GM12878 (cell line): ENCODE results near the gene ADGRL2. TPM values are rescaled to one million over a fixed set of nuclear protein-coding genes. Genes with fewer than 3 reads are reported as not detected.

Source experiments
- ATAC-seq: fragments of 200-7000 bp; cut with Tn5 transposase; 3 replicates; pipeline ENCODE4 v1.9.1; 2020; ENCODE audit warnings: mild to moderate bottlenecking, moderate library complexity
- BruUV-seq: library from RNA; stranded (reverse); fragments of 400-500 nt; replicated peaks from 2 replicates; lab custom pipeline; 2021; lab: Mats Ljungman, UMichigan
- CTCF ChIA-PET: fragments of 300-600 bp; sonication (Branson Sonifier 250); formaldehyde crosslinking; extraction: SDS; loops from one replicate; lab custom pipeline; 2021; ENCODE audit warnings: inconsistent platforms; lab: Yijun Ruan, JAX
- POLR2A ChIA-PET: fragments of 350-600 bp; formaldehyde crosslinking; extraction: SDS; loops from one replicate; lab custom pipeline; 2021; ENCODE audit warnings: inconsistent platforms; lab: Charles Lee
- RAD21 ChIA-PET: fragments of 300-600 bp; sonication (Branson Sonifier 250); formaldehyde crosslinking; loops from one replicate; lab custom pipeline; 2023; ENCODE audit warnings: antibody characterized with exemption; ENCODE audit not compliant: unreplicated experiment; lab: Charles Lee
- SMC1A ChIA-PET: fragments of 300-600 bp; sonication (Branson Sonifier 250); formaldehyde crosslinking; loops from one replicate; lab custom pipeline; 2023; ENCODE audit not compliant: unreplicated experiment, uncharacterized antibody; lab: Charles Lee
- DNase-seq: peaks from one replicate; pipeline ENCODE4 v3.0.0-alpha.2; 2011; ENCODE audit warnings: low read depth, low spot score
- FAIRE-seq: peaks from 3 replicates; lab custom pipeline; 2011; peaks lifted over from hg19 to GRCh38; lab: Jason Lieb, UNC
- H2AFZ ChIP-seq: 2 replicates; pipeline ENCODE4 v1.6.0; 2011; ENCODE audit warnings: low read depth, low read length, control low read depth; ENCODE audit not compliant: control insufficient read depth
- H3K27ac ChIP-seq: 2 replicates; pipeline ENCODE4 v1.5.1; 2011; ENCODE audit warnings: control low read depth; ENCODE audit not compliant: control insufficient read depth, insufficient read depth
- H3K27me3 ChIP-seq, 2 experiments: replicated peaks in 1 of 2; 2 replicates each; pipeline versions ENCODE4 v1.6.0 to v1.6.1; 2011; ENCODE audit warnings: low read length in 1 of 2; ENCODE audit not compliant: control insufficient read depth in 2 of 2, insufficient read depth in 2 of 2
- H3K36me3 ChIP-seq, 2 experiments: 2 replicates each; pipeline ENCODE4 v1.5.1; 2011; ENCODE audit warnings: low read length in 1 of 2; ENCODE audit not compliant: control insufficient read depth in 2 of 2, insufficient read depth in 2 of 2
- H3K4me1 ChIP-seq: 2 replicates; pipeline ENCODE4 v1.6.1; 2011; ENCODE audit warnings: mild to moderate bottlenecking, low read length, moderate library complexity, mixed read lengths; ENCODE audit not compliant: control insufficient read depth, insufficient read depth
- H3K4me2 ChIP-seq: 2 replicates; pipeline ENCODE4 v1.6.0; 2011; ENCODE audit warnings: control low read depth; ENCODE audit not compliant: control insufficient read depth, insufficient read depth
- H3K4me3 ChIP-seq: fragments of 200-600 bp; sonication (generic); 2 replicates; pipeline ENCODE4 v1.5.1; 2016
- H3K79me2 ChIP-seq: 2 replicates; pipeline ENCODE4 v1.6.0; 2011; ENCODE audit warnings: low read length; ENCODE audit not compliant: control insufficient read depth, insufficient read depth
- H3K9ac ChIP-seq: 2 replicates; pipeline ENCODE4 v1.8.0; 2011; ENCODE audit warnings: low read length, control low read depth, mixed read lengths; ENCODE audit not compliant: control insufficient read depth, insufficient read depth
- H3K9me3 ChIP-seq: replicated peaks from 3 replicates; pipeline ENCODE4 v1.5.1; 2011; ENCODE audit warnings: mild to moderate bottlenecking, low read length; ENCODE audit not compliant: control insufficient read depth, insufficient read depth
- H4K20me1 ChIP-seq: 2 replicates; pipeline ENCODE4 v1.6.0; 2011; ENCODE audit not compliant: control insufficient read depth, insufficient read depth
- CEBPB ChIP-seq, 2 experiments: fragments of 150-350 bp in 1 of 2; IDR thresholded peaks; 2 replicates each; pipeline ENCODE4 v1.6.1; 2012 to 2014; ENCODE audit warnings: low read depth in 2 of 2, low read length in 2 of 2, borderline replicate concordance in 1 of 2, inconsistent platforms in 1 of 2
- CHD4 ChIP-seq: fragments of 200-600 bp; sonication (generic); IDR thresholded peaks from 2 replicates; pipeline ENCODE4 v1.6.1; 2016; ENCODE audit warnings: mild to moderate bottlenecking
- CREB1 ChIP-seq: IDR thresholded peaks from 2 replicates; pipeline ENCODE4 v1.6.1; 2012; ENCODE audit warnings: low read depth, mild to moderate bottlenecking, inconsistent platforms
- CREM ChIP-seq: IDR thresholded peaks from 2 replicates; pipeline ENCODE4 v1.6.1; 2014; ENCODE audit warnings: antibody characterized with exemption, low read depth
- DPF2 ChIP-seq: fragments of 450-650 bp; IDR thresholded peaks from 2 replicates; pipeline ENCODE4 v1.6.1; 2017; ENCODE audit warnings: mild to moderate bottlenecking
- GATAD2B ChIP-seq: fragments of 450-650 bp; conservative IDR thresholded peaks from 2 replicates; pipeline ENCODE4 v1.6.1; 2017; ENCODE audit warnings: low read depth, mild to moderate bottlenecking, moderate library complexity
- MEF2A ChIP-seq: IDR thresholded peaks from 2 replicates; pipeline ENCODE4 v1.6.1; 2011; ENCODE audit warnings: low read depth, mild to moderate bottlenecking, low read length, moderate library complexity; ENCODE audit not compliant: insufficient read depth
- NBN ChIP-seq: fragments of 450-650 bp; IDR thresholded peaks from 2 replicates; pipeline ENCODE4 v1.6.1; 2016
- NFXL1 ChIP-seq: fragments of 450-650 bp; IDR thresholded peaks from 2 replicates; pipeline ENCODE4 v1.6.1; 2017; ENCODE audit warnings: antibody characterized with exemption, mild to moderate bottlenecking, borderline replicate concordance
- PAX8 ChIP-seq: fragments of 450-650 bp; IDR thresholded peaks from 2 replicates; pipeline ENCODE4 v1.6.1; 2017; ENCODE audit warnings: mild to moderate bottlenecking, moderate library complexity
- SMC3 ChIP-seq: IDR thresholded peaks from 2 replicates; pipeline ENCODE4 v1.6.1; 2011; ENCODE audit warnings: low read length, improper control_type of control experiment, borderline replicate concordance
- SREBF1 ChIP-seq: IDR thresholded peaks from 2 replicates; pipeline ENCODE4 v1.6.1; 2012; ENCODE audit warnings: mild to moderate bottlenecking, low read length
- SUPT20H ChIP-seq: IDR thresholded peaks from 2 replicates; pipeline ENCODE4 v1.6.1; 2011; ENCODE audit warnings: low read depth, mild to moderate bottlenecking, low read length, moderate library complexity, borderline replicate concordance; ENCODE audit not compliant: control insufficient read depth
- TAF1 ChIP-seq: IDR thresholded peaks from 2 replicates; pipeline ENCODE4 v1.6.1; 2011; ENCODE audit warnings: mild to moderate bottlenecking, low read depth, low read length, borderline replicate concordance
- TCF3 ChIP-seq: IDR thresholded peaks from 2 replicates; pipeline ENCODE4 v1.6.1; 2012; ENCODE audit warnings: low read depth, mild to moderate bottlenecking, low read length, borderline replicate concordance; ENCODE audit not compliant: insufficient read depth
- WGBS: methylation state at CpG from one replicate; pipeline ENCODE4 v1.1.6; 2016; ENCODE audit warnings: low lambda C conversion rate; ENCODE audit not compliant: insufficient replicate concordance, insufficient coverage; ENCODE audit errors: missing lambda C conversion rate; 5-methylcytosine and 5-hydroxymethylcytosine counted together
- in situ Hi-C: fragments of 300-500 bp; cut with MboI; formaldehyde crosslinking; loops from 9 replicates; pipeline ENCODE4 v1.14.3; 2018; ENCODE audit warnings: mixed read lengths
- intact Hi-C: fragments of 100-400 bp; cut with micrococcal nuclease; formaldehyde crosslinking; loops from one replicate; pipeline ENCODE4 v1.14.2; 2022; ENCODE audit not compliant: unreplicated experiment
- polyA plus RNA-seq, 11 experiments: library from polyadenylated mRNA; depleted of rRNA in 4 of 11; unstranded in 6 of 11; stranded (reverse) in 5 of 11; fragments of >200 nt; fragmentation: Nextera tagmentation in 4 of 11; fragmentation: Illumina TruSeq in 1 of 11; extraction: Ambion mirVana in 4 of 11; extraction: Trizol in 1 of 11; gene quantifications; 1 replicate in 1 of 11; 2 replicates in 10 of 11; pipeline versions ENCODE4 v1.2.1 to v1.2.3, GENCODE V29; 2011 to 2016; ENCODE audit warnings: inconsistent platforms in 2 of 11, missing spikeins in 2 of 11, low read depth in 1 of 11
- total RNA-seq, 4 experiments: library from RNA; depleted of rRNA in 3 of 4; stranded (reverse); fragments of >200 nt in 3 of 4; fragmentation: Illumina TruSeq in 1 of 4; extraction: Trizol in 1 of 4; gene quantifications; 2 replicates each; pipeline versions ENCODE4 v1.2.1 to v1.2.3, GENCODE V29; 2013 to 2021

ADGRL2 gene
- total and polyA plus RNA-seq, 10 of the 15 experiments (the other 5 are each of a cell fraction or from before 2014, with no cell fraction given) = 0.03 to 13.6 (median 0.21) TPM

DNA sequence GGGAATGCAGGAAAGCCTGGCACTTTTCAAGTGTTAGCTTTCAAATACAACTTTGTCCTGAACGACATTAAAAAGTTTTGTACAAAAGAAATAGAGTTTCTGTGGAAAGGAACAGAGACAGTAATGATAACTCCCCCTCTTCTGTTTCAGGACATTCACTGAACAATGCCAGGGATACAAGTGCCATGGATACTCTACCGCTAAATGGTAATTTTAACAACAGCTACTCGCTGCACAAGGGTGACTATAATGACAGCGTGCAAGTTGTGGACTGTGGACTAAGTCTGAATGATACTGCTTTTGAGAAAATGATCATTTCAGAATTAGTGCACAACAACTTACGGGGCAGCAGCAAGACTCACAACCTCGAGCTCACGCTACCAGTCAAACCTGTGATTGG lies 189.5 kb downstream of the ADGRL2 start (continued):
- TF ChIP-seq SMC3 (no peak), NFXL1 (no peak), GATAD2B (no peak), TAF1 (no peak)

DNA sequence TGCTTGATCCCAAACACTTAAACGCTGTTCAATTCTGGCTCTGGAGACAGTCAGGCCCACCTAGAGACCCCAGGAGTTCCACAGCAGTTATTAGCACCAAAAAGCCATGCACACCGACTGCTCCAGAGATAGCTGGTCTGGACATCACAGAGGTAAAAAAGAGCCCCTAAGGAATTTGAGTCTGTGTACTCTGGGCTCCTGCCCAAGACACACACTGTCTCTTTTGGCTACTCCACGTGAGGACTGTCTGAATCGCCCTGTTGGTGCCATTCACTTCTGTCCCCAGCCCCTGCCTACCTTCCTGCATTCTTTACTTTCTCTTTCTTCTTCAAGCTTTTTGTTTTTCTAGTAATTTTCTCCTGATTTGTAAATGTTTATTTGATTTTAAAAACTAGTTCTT lies 197.4 kb downstream of the ADGRL2 start:
- no peak overlapping the region for H3K9ac ChIP-seq
- RAD21 ChIA-PET = no interaction called here
- no peak for TF ChIP-seq CEBPB (IDR thresholded peaks at IDR 0.05; ENCODE audit: borderline replicate concordance in 1 of 2, low read depth in 2 of 2, low read length in 2 of 2)
- TF ChIP-seq CREM = no peak
- TF ChIP-seq CREB1 = no peak
- TF ChIP-seq SUPT20H = no peak
- no peak for TF ChIP-seq PAX8
- no peak for TF ChIP-seq NBN
- no peak for TF ChIP-seq SREBF1
- no peak for TF ChIP-seq DPF2
- TF ChIP-seq MEF2A = no peak
- no peak for TF ChIP-seq TCF3
- TF ChIP-seq CHD4 = no peak
- H3K9me3 ChIP-seq = no peaks in the 10 kb centered on the region
- no peaks in the 10 kb centered on the region for H3K36me3 ChIP-seq
- FAIRE-seq (no peak), ATAC-seq (no peak), DNase-seq (no peak)
- no peak overlapping the region for H2AFZ ChIP-seq
- 8% methylated on average over 4 of the region's 4 CpGs for WGBS
- H3K4me1 ChIP-seq = no peaks in the 10 kb centered on the region
- in situ Hi-C loops (no loop called here), intact Hi-C loops (no loop called here)
- SMC1A ChIA-PET = interaction anchor here (0.9 to 1.0 kb wide), 2 partner anchors 11 to 447 kb away, joined by 3 read pairs; no protein-coding TSS in a partner anchor
- no peaks in the 10 kb centered on the region for H4K20me1 ChIP-seq
- no peak overlapping the region for H3K4me3 ChIP-seq
- no peak overlapping the region for H3K4me2 ChIP-seq
- BruUV-seq = no TSS peak
- POLR2A ChIA-PET = no interaction called here
- CTCF ChIA-PET = interaction anchor here (1.4 kb wide), 1 partner anchor 11 kb away, joined by 3 read pairs; no protein-coding TSS in a partner anchor
- H3K79me2 ChIP-seq = no peaks in the 10 kb centered on the region
- no peak overlapping the region for H3K27ac ChIP-seq
- H3K27me3 ChIP-seq = no peaks in the 10 kb centered on the region
